ENCODE results near the gene PLSCR1.
"Not testable (repeated sequence)": the region's sequence is repeated elsewhere in the genome, so short reads cannot be mapped to it uniquely, and the experiment has no call there.

Gene PLSCR1

DNA sequence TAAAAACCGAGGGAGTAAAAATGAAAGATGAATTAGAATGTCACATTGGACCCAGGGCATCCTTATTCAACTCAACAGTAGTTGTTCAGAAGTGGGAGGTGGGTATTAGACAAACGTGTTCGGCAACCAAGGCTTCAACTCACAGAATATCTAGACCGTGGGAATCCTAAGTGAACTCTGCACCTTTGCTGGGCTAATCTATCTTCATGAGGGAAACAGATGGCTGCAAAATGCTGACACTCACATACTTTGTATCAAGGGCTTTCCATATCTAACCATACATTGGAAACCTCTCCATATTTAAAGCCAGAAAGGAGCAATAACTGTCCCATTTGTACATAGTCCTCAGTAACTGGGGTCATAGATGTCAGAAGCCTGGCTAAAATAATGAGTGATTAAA is 20.9 kb downstream of the PLSCR1 start:
- peaks cover 15% of the 10 kb centered on the region for H3K36me3 Mint-ChIP-seq (ENCODE audit: insufficient read depth)
- no peaks in the 10 kb centered on the region for H3K4me1 Mint-ChIP-seq
- no peaks in the 10 kb centered on the region for H3K27me3 Mint-ChIP-seq
- H3K9me3 Mint-ChIP-seq: no peaks in the 10 kb centered on the region
- no peak overlapping the region for H3K4me3 Mint-ChIP-seq
- H3K27ac Mint-ChIP-seq (ENCODE audit: low read depth): no peak overlapping the region
- DNase-seq (ENCODE audit: low spot score in 2 of 2): no peak
- no peak for ATAC-seq (replicated peaks; ENCODE audit: extremely low read depth, poor library complexity, severe bottlenecking)

- H3K27me3 Mint-ChIP-seq; H3K4me1 Mint-ChIP-seq; H3K27ac Mint-ChIP-seq (ENCODE audit: low read depth); DNase-seq (ENCODE audit: low spot score in 2 of 2); H3K9me3 Mint-ChIP-seq; H3K4me3 Mint-ChIP-seq; ATAC-seq (replicated peaks; ENCODE audit: extremely low read depth, poor library complexity, severe bottlenecking): not testable (repeated sequence)
- peaks cover 15% of the 10 kb centered on the region for H3K36me3 Mint-ChIP-seq (ENCODE audit: insufficient read depth)
These were observed 21.9 kb downstream of the PLSCR1 start for GRCh38 chr3:146522174-146523158.

- H3K27ac Mint-ChIP-seq (ENCODE audit: low read depth): no peak overlapping the region
- H3K9me3 Mint-ChIP-seq: no peaks in the 10 kb centered on the region
- no peaks in the 10 kb centered on the region for H3K27me3 Mint-ChIP-seq
- H3K4me3 Mint-ChIP-seq: no peak overlapping the region
- H3K36me3 Mint-ChIP-seq (ENCODE audit: insufficient read depth): peaks cover 8% of the 10 kb centered on the region
- no peak for DNase-seq (ENCODE audit: low spot score in 2 of 2)
- ATAC-seq (replicated peaks; ENCODE audit: extremely low read depth, poor library complexity, severe bottlenecking): no peak
- H3K4me1 Mint-ChIP-seq: no peaks in the 10 kb centered on the region
These were observed 23.0 kb downstream of the PLSCR1 start for GRCh38 chr3:146521394-146521793.

GRCh38 chr3:146519810-146520209 is 24.6 kb downstream of the PLSCR1 start:
- H3K4me1 Mint-ChIP-seq: no peaks in the 10 kb centered on the region
- no peak overlapping the region for H3K4me3 Mint-ChIP-seq
- no peaks in the 10 kb centered on the region for H3K27me3 Mint-ChIP-seq
- H3K36me3 Mint-ChIP-seq (ENCODE audit: insufficient read depth): peaks cover 9% of the 10 kb centered on the region
- DNase-seq (ENCODE audit: low spot score in 2 of 2) (no peak), ATAC-seq (replicated peaks; ENCODE audit: extremely low read depth, poor library complexity, severe bottlenecking) (no peak)
- no peak overlapping the region for H3K27ac Mint-ChIP-seq (ENCODE audit: low read depth)
- H3K9me3 Mint-ChIP-seq: no peaks in the 10 kb centered on the region

DNA sequence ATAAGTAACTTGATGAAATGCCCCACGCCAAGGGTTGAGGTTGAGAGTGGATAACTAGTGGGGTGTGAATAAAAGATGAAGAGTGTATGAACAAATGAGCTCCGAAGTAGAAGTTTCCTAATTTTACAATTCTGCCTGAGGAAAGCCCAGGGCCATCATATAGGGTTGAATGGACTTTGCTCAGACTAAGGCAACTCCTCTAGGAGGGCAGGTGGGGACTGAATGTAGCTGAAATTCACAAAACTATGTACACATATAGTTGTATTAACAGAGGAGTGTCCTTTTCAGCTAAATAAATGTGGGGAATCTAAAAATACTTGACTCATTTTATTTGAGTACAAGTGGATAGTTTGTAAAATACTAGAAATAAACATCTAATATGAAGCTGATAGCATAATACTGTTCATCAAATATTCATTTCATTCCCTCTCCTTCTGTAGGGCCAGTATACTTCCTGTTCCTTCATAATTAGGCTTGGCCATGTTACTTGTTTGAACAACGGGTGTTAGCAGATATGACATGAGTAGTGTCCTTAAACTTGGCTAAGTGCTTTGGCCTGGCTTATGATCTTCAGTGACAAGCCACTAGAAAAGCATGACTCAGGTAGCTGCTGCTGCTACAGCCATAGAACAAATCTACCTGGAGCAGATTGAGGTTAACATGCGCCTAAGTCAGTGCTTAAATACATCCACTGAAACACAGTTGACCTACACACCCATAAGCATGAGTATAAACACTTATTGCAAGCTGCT is 26.5 kb downstream of the PLSCR1 start:
- H3K27me3 Mint-ChIP-seq: no peaks in the 10 kb centered on the region
- peaks cover 9% of the 10 kb centered on the region for H3K36me3 Mint-ChIP-seq (ENCODE audit: insufficient read depth)
- no peak overlapping the region for H3K27ac Mint-ChIP-seq (ENCODE audit: low read depth)
- no peak overlapping the region for H3K4me3 Mint-ChIP-seq
- DNase-seq (ENCODE audit: low spot score in 2 of 2): no peak
- H3K9me3 Mint-ChIP-seq: no peaks in the 10 kb centered on the region
- H3K4me1 Mint-ChIP-seq: peaks cover 5% of the 10 kb centered on the region
- no peak for ATAC-seq (replicated peaks; ENCODE audit: extremely low read depth, poor library complexity, severe bottlenecking)

GRCh38 chr3:146513386-146514051 is 30.9 kb downstream of the PLSCR1 start:
- peaks cover 4% of the 10 kb centered on the region for H3K36me3 Mint-ChIP-seq (ENCODE audit: insufficient read depth)
- no peaks in the 10 kb centered on the region for H3K27me3 Mint-ChIP-seq
- H3K27ac Mint-ChIP-seq (ENCODE audit: low read depth): no peak overlapping the region
- H3K9me3 Mint-ChIP-seq: no peaks in the 10 kb centered on the region
- no peak overlapping the region for H3K4me3 Mint-ChIP-seq
- no peak for DNase-seq (ENCODE audit: low spot score in 2 of 2)
- peaks cover 5% of the 10 kb centered on the region for H3K4me1 Mint-ChIP-seq
- ATAC-seq (replicated peaks; ENCODE audit: extremely low read depth, poor library complexity, severe bottlenecking): no peak

- H3K36me3 Mint-ChIP-seq (ENCODE audit: insufficient read depth): peaks cover 4% of the 10 kb centered on the region
- H3K4me3 Mint-ChIP-seq: no peak overlapping the region
- H3K4me1 Mint-ChIP-seq: peaks cover 5% of the 10 kb centered on the region
- DNase-seq (ENCODE audit: low spot score in 2 of 2) (no peak), ATAC-seq (replicated peaks; ENCODE audit: extremely low read depth, poor library complexity, severe bottlenecking) (no peak)
- H3K27ac Mint-ChIP-seq (ENCODE audit: low read depth): no peak overlapping the region
- H3K27me3 Mint-ChIP-seq: no peaks in the 10 kb centered on the region
- H3K9me3 Mint-ChIP-seq: no peaks in the 10 kb centered on the region
These were observed 32.8 kb downstream of the PLSCR1 start for GRCh38 chr3:146511402-146512134.

DNA sequence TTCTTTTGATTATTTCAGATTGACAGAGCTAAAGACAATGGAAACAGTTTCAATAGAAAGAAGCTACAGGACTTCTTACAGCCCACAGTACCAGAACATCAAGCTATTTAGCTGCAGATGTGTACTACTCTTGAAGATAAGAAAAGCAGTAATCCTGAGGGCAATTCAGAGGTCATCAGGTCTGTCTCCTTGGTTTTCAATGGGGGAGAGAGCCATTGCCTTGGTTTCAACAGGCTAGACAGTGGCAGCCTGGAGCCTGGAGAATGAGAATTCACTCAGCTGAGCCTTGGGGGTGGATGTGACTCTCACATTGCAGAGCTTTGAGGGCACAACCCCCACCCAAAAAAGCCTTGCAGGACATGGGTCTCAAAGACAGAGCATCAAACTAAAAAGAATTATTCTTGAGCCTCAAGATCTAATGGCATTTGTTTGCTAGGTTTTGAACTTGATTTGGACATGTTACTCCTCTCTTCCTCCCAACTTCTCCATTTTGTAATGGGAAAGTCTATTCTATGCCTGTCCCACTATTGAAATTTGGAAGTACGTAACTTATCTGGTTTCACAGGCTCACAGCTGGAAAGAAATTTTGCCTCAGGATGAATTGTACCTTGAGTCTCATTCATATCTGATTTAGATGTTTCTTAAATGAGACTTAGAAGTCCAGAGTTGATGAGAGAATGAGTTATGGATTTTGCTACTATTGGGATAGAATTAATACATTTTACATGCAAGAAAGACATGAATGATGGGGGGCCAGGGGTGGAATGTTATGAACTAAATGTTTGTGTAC is 36.9 kb downstream of the PLSCR1 start:
- DNase-seq (ENCODE audit: low spot score in 2 of 2) (no peak), ATAC-seq (replicated peaks; ENCODE audit: extremely low read depth, poor library complexity, severe bottlenecking) (no peak)
- H3K9me3 Mint-ChIP-seq: no peaks in the 10 kb centered on the region
- H3K27me3 Mint-ChIP-seq: no peaks in the 10 kb centered on the region
- no peak overlapping the region for H3K4me3 Mint-ChIP-seq
- no peaks in the 10 kb centered on the region for H3K4me1 Mint-ChIP-seq
- H3K36me3 Mint-ChIP-seq (ENCODE audit: insufficient read depth): no peaks in the 10 kb centered on the region
- no peak overlapping the region for H3K27ac Mint-ChIP-seq (ENCODE audit: low read depth)

DNA sequence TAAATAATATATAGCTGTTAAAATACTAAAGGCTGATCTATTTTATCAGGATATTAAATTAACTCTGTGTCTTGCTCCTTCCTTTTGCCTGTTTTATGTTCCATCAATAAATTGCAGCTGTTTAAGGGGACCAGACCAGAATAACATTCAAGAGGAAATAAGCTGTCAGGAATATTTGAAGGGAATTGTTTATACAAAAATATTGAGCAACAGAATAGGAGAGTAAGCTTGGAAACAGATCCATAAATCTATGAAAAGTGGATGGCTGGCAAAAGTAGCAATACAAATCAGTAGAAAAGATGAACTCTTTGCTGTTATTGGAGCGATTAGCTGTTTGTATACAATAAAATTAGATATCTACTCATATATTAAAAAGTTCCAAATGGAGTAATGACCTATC is 38.9 kb downstream of the PLSCR1 start:
- no peak overlapping the region for H3K27ac Mint-ChIP-seq (ENCODE audit: low read depth)
- no peaks in the 10 kb centered on the region for H3K9me3 Mint-ChIP-seq
- DNase-seq (ENCODE audit: low spot score in 2 of 2): no peak
- no peak for ATAC-seq (replicated peaks; ENCODE audit: extremely low read depth, poor library complexity, severe bottlenecking)
- no peak overlapping the region for H3K4me3 Mint-ChIP-seq
- H3K4me1 Mint-ChIP-seq: no peaks in the 10 kb centered on the region
- no peaks in the 10 kb centered on the region for H3K36me3 Mint-ChIP-seq (ENCODE audit: insufficient read depth)
- no peaks in the 10 kb centered on the region for H3K27me3 Mint-ChIP-seq

GRCh38 chr3:146504498-146505197 is 39.8 kb downstream of the PLSCR1 start:
- Mint-ChIP-seq H3K4me1 (no peaks in the 10 kb centered on the region), H3K4me3 (no peak overlapping the region), H3K9me3 (no peaks in the 10 kb centered on the region), H3K36me3 (ENCODE audit: insufficient read depth) (no peaks in the 10 kb centered on the region), H3K27ac (ENCODE audit: low read depth) (no peak overlapping the region), H3K27me3 (no peaks in the 10 kb centered on the region)
- ATAC-seq (replicated peaks; ENCODE audit: extremely low read depth, poor library complexity, severe bottlenecking) (no peak), DNase-seq (ENCODE audit: low spot score in 2 of 2) (no peak)

DNA sequence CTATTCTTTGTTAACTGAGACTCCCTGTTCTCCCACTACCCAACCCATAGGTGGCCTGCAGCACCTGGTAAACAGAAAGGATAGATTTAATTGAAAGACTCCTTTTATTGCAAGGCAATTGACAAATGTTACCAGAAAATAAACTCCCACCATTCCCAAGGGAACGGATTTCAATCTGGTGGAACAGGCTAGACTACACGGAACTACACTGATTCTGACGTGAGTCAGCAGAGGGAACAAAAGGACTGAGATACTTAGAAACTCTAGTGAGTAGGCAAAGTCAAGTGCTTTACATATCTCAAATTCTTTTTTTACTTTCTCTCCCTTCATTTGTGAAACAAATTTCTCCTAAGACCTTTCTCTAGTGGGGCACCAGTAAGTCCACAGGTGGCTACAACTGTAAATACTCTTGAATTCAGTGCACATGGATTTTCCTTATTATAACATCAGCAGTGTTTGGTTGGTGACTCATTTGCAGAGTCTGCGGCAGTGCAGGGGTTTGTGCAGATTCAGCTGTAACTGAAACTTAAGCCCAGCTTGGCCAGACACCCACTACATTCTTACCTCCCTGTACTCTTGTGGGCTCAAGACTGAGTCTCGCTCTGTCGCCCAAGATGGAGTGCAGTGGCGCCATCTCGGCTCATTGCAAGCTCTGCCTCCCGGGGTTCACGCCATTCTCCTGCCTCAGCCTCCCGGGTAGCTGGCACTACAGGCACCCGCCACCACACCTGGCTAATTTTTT is 40.8 kb downstream of the PLSCR1 start:
- no peaks in the 10 kb centered on the region for H3K27me3 Mint-ChIP-seq
- no peak for ATAC-seq (replicated peaks; ENCODE audit: extremely low read depth, poor library complexity, severe bottlenecking)
- H3K4me1 Mint-ChIP-seq: no peaks in the 10 kb centered on the region
- no peak for DNase-seq (ENCODE audit: low spot score in 2 of 2)
- H3K36me3 Mint-ChIP-seq (ENCODE audit: insufficient read depth): no peaks in the 10 kb centered on the region
- H3K9me3 Mint-ChIP-seq: no peaks in the 10 kb centered on the region
- no peak overlapping the region for H3K27ac Mint-ChIP-seq (ENCODE audit: low read depth)
- H3K4me3 Mint-ChIP-seq: no peak overlapping the region

Measured in central memory CD8-positive, alpha-beta T cell (primary cell).